22Rv1 (cell line): ENCODE results near the gene RAB22A.

Experiments used
- ZFX ChIP-seq: fragments of 450-650 bp; IDR thresholded peaks from 2 replicates; pipeline ENCODE4 v1.6.1; 2017; ENCODE audit warnings: antibody characterized with exemption, borderline replicate concordance
- TF ChIP-seq, protein P1 (sequence below): fragments of 450-650 bp; IDR thresholded peaks from 2 replicates; pipeline ENCODE4 v1.5.1; 2017; ENCODE audit warnings: mild to moderate bottlenecking

DNA sequence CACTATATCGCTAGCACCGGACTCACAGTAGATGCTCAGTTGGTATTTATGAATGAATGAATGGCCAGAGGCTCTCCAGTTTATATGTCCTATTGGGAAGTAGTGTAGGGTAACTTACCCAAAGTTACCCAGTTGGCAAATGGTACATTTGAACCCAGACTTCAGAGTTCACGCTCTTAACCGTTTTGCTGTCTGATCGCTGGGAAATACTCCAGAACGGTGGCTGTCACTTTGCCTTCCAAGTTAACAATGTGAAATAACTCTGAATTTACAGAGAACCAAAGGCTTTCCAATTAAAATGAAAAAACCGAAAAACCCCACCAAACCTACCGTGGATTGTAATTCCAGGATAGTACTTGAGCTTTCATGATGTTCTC, 81.1 kb downstream of the RAB22A start:
- TF ChIP-seq, protein P1, sequence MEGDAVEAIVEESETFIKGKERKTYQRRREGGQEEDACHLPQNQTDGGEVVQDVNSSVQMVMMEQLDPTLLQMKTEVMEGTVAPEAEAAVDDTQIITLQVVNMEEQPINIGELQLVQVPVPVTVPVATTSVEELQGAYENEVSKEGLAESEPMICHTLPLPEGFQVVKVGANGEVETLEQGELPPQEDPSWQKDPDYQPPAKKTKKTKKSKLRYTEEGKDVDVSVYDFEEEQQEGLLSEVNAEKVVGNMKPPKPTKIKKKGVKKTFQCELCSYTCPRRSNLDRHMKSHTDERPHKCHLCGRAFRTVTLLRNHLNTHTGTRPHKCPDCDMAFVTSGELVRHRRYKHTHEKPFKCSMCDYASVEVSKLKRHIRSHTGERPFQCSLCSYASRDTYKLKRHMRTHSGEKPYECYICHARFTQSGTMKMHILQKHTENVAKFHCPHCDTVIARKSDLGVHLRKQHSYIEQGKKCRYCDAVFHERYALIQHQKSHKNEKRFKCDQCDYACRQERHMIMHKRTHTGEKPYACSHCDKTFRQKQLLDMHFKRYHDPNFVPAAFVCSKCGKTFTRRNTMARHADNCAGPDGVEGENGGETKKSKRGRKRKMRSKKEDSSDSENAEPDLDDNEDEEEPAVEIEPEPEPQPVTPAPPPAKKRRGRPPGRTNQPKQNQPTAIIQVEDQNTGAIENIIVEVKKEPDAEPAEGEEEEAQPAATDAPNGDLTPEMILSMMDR: no peak
- no peak for TF ChIP-seq ZFX
